HUES64 (cell line): ENCODE data around the gene FANCC. TPM values are rescaled to one million over a fixed set of nuclear protein-coding genes. Genes with fewer than 3 reads are reported as not detected.

ENCODE experiments used
- H3K27ac ChIP-seq: 2 replicates; pipeline ENCODE4 v1.7.0; 2013; ENCODE audit warnings: low read depth, low read length, inconsistent platforms
- H3K27me3 ChIP-seq: 2 replicates; pipeline ENCODE4 v1.6.1; 2013; ENCODE audit warnings: mild to moderate bottlenecking, low read length; ENCODE audit not compliant: insufficient read depth
- H3K36me3 ChIP-seq: 2 replicates; pipeline ENCODE4 v1.6.1; 2013; ENCODE audit warnings: mild to moderate bottlenecking, low read length; ENCODE audit not compliant: insufficient read depth
- H3K4me1 ChIP-seq: 2 replicates; pipeline ENCODE4 v1.6.1; 2013; ENCODE audit warnings: mild to moderate bottlenecking, low read length, moderate library complexity; ENCODE audit not compliant: insufficient read depth
- H3K4me3 ChIP-seq: 2 replicates; pipeline ENCODE4 v1.5.1; 2013; ENCODE audit warnings: mild to moderate bottlenecking, low read length, moderate library complexity
- H3K9ac ChIP-seq: 2 replicates; pipeline ENCODE4 v1.6.1; 2013; ENCODE audit warnings: mild to moderate bottlenecking, low read depth, low read length
- H3K9me3 ChIP-seq: 2 replicates; pipeline ENCODE4 v1.6.1; 2013; ENCODE audit warnings: low read depth, low read length; ENCODE audit not compliant: insufficient read depth
- WGBS: fragments of 150-250, 120-280 bp; methylation state at CpG from one replicate; pipeline ENCODE4 v1.1.7; 2013; ENCODE audit warnings: missing lambda C conversion rate; 5-methylcytosine and 5-hydroxymethylcytosine counted together
- polyA plus RNA-seq, 2 experiments: library from polyadenylated mRNA; stranded (reverse); fragments of 50-300 nt; gene quantifications; one replicate each; pipeline ENCODE4 v1.2.3, GENCODE V29; 2013

Gene FANCC, protein sequence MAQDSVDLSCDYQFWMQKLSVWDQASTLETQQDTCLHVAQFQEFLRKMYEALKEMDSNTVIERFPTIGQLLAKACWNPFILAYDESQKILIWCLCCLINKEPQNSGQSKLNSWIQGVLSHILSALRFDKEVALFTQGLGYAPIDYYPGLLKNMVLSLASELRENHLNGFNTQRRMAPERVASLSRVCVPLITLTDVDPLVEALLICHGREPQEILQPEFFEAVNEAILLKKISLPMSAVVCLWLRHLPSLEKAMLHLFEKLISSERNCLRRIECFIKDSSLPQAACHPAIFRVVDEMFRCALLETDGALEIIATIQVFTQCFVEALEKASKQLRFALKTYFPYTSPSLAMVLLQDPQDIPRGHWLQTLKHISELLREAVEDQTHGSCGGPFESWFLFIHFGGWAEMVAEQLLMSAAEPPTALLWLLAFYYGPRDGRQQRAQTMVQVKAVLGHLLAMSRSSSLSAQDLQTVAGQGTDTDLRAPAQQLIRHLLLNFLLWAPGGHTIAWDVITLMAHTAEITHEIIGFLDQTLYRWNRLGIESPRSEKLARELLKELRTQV
- polyA plus RNA-seq (2013, experiment 1 of 2) = 10.4 TPM
- 10.2 TPM for polyA plus RNA-seq (2013, experiment 2 of 2)

DNA sequence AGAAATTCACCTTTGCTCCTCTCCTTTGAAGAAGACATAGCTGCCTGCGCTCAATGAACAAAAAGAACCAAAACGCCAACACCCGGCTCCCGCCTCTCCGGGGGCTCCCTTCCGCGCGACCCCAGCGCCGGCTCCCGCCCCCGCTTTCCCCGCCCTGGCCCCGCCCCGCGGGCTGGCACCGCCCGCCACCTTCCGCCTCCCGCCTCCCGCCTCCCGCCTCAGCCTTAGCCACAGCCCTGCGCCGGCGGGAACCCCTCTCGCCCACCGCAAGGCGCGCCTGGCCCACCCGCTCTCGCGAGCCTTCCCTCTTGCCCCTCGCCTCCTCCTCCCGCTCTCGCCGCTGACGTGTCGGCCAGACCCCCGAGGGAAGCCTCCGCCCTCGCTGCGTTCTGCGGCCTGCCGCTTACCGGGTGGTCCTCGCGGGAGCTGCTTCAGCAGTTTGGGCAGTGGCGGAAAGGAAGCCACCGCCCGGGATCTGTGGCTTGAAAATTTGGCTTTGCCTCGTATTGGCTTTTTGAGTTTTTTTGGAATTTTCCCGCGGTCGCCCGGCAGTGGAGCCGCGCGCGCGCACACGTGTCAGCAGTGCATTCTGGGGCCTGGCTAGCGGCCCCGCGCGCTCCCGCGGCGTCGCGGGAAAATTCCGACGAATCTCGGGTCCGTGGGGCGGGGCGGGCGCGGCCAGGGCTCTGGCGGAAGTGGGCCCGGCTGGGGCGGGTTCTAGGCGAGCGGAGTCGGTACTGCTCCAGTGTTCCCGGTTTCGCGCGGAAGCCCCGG lies at the start of gene FANCC:
Gene FANCC (minus strand): TSS at position 591 of the 774 bp plus-strand sequence. CDS start 68,418 bp downstream, outside the sequence.
- H3K9ac ChIP-seq = peak within 1 kb of the TSS; percentile 100
- H3K27ac ChIP-seq = peak within 1 kb of the TSS; percentile 100
- under 1% methylated on average over 88 of the region's 89 CpGs for WGBS
- H3K36me3 ChIP-seq = no peaks in the 10 kb centered on the region
- peak within 1 kb of the TSS; percentile 91 for H3K4me3 ChIP-seq
- H3K27me3 ChIP-seq = no peaks in the 10 kb centered on the region
- H3K4me1 ChIP-seq = peaks cover 23% of the 10 kb centered on the region
- no peaks in the 10 kb centered on the region for H3K9me3 ChIP-seq

DNA sequence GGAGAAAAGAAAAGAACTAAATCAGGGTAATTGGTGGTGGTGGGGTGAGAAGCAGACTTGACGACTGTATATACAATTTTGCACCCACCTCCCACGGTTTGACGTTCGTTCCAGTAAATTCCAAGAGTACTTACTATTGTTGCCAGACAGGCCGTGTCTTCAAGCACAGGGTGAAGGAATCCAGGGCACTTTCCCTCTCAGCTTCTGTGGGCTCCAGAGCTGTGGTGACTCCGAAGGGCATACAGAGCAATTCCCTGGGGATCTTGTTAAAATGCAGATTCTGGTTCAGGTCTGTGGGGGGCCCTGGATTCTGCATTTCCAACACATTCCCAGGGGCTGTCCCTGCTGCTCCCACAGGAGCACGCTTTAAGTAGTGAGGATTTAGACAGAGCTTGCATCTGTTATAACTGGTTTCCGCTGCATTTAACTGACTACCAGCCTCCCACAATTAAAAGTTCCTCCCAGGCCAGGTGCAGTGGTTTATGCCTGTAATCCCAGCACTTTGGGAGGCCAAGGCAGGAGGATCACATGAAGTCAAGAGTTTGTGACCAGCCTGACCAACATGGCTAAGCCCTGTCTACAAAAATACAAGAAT lies 49.3 kb upstream of the FANCC start:
- H3K4me1 ChIP-seq = peaks cover 13% of the 10 kb centered on the region
- H3K9me3 ChIP-seq = peaks cover 3% of the 10 kb centered on the region; the same call in 1 of the 2 replicates
- H3K27me3 ChIP-seq = no peaks in the 10 kb centered on the region
- no peak overlapping the region; the same call in 1 of the 2 replicates for H3K27ac ChIP-seq
- no peaks in the 10 kb centered on the region for H3K36me3 ChIP-seq
- H3K4me3 ChIP-seq = no peak overlapping the region
- no peak overlapping the region for H3K9ac ChIP-seq
- 44% methylated on average over 8 of the region's 8 CpGs for WGBS

DNA sequence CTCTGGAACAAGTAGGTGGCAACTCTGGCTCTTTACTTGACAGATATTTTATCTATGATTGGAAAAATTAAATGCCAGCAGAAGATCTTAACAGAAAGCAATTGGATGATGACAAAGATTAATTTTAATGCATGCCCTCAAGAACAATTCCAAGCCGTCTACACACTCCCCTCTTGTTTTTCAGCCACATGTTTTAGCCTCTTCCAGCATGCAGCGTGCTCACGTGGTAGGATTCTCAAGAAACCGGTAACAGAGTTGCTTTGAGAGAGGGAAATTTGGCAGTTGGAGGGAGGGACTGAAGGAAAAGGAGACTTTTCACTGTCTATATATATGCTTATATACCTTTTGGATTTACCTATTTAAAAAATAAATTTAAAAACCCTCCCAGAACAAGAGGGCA lies 48.3 kb upstream of the FANCC start:
- H3K4me1 ChIP-seq = peaks cover 17% of the 10 kb centered on the region
- WGBS = 73% methylated on average over 4 of the region's 4 CpGs
- H3K4me3 ChIP-seq = no peak overlapping the region
- H3K27me3 ChIP-seq = no peaks in the 10 kb centered on the region
- no peak overlapping the region for H3K9ac ChIP-seq
- no peak overlapping the region; the same call in 1 of the 2 replicates for H3K27ac ChIP-seq
- H3K9me3 ChIP-seq = peaks cover 3% of the 10 kb centered on the region; the same call in 1 of the 2 replicates
- no peaks in the 10 kb centered on the region for H3K36me3 ChIP-seq

DNA sequence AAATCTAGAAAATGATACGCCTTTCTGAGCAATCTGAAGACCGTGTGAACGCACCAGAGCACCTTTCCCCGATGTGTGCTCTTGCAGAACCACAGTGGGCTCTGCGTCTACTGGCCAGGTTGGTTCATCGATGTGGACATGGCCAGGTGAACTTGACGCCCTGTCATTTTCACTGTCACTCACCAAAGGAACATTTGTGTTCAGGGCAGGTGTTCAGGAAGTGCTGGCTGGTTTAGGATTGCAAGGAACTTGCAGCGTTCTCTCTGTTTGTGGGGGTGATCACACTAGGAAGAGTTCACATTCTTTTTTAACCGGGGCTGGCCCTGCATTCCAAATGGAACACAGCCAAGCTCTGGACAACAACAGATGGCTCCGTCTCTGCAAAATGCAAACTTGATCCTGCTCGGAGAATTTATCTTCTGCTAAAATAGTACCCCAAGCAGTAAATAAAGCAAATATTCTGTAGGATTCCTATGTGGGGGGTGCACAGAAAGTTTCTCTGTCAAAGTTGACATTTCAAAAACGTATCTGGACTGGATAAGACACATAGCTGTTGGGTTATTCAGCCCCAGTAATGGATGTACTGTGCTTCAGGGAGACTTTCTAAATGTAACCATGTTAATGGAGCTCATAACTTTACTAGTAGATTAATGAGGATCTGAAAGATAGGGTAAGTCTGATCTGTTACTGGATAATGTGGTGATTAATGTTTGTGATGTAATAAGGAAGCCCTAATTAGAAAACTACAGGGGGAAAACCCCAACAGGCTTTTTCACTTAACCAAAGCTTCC lies 45.7 kb upstream of the FANCC start:
- H3K27ac ChIP-seq = no peak overlapping the region
- H3K4me3 ChIP-seq = no peak overlapping the region
- H3K9ac ChIP-seq = no peak overlapping the region
- WGBS = 92% methylated on average over 12 of the region's 12 CpGs
- H3K4me1 ChIP-seq = peaks cover 20% of the 10 kb centered on the region
- no peaks in the 10 kb centered on the region for H3K9me3 ChIP-seq
- H3K27me3 ChIP-seq = no peaks in the 10 kb centered on the region
- no peaks in the 10 kb centered on the region for H3K36me3 ChIP-seq

DNA sequence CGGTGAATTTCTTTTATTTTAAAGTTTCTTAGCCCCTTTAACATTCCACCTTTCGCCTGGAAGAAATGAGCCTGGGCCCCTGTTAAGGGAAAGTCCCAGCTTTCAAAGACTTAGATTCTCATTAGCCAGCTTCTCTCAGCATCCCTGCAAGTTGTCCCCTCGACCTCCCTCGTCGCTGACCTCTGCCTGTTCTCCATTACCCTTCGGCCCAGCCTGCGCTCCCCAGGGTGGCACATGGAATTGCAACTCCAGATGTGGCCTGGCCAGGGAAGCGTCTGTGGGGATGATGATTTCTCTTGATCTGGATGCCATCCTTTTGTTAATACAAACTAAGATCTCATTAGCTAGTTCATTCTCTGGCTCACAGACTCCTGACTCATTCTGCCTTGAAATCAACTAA lies 43.4 kb upstream of the FANCC start:
- no peaks in the 10 kb centered on the region for H3K9me3 ChIP-seq
- no peak overlapping the region for H3K27ac ChIP-seq
- H3K27me3 ChIP-seq = no peaks in the 10 kb centered on the region
- WGBS = 63% methylated on average over 7 of the region's 8 CpGs
- H3K4me3 ChIP-seq = no peak overlapping the region
- peaks cover 10% of the 10 kb centered on the region; the same call in 1 of the 2 replicates for H3K4me1 ChIP-seq
- H3K36me3 ChIP-seq = no peaks in the 10 kb centered on the region
- no peak overlapping the region for H3K9ac ChIP-seq

DNA sequence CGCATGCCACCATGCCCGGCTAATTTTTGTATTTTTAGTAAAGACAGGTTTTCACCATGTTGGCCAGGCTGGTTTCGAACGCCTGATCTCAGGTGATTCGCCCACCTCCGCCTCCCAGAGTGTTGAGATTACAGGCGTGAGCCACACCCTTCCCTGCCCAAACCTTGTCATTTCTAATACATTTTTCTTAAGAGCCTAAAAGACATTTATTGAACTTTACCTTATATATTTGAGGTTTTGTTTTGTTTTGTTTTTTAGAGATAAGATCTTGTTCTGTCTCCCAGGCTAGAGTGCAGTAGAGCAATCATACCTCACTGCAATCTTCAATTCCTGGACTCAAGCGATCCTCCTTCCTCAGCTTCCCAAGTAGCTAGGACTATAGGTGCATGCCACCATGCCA lies 39.8 kb upstream of the FANCC start:
- peaks cover 8% of the 10 kb centered on the region; the same call in 1 of the 2 replicates for H3K4me1 ChIP-seq
- H3K4me3 ChIP-seq = no peak overlapping the region
- no peaks in the 10 kb centered on the region for H3K27me3 ChIP-seq
- H3K36me3 ChIP-seq = no peaks in the 10 kb centered on the region
- WGBS = 93% methylated on average over 8 of the region's 8 CpGs
- no peaks in the 10 kb centered on the region for H3K9me3 ChIP-seq
- no peak overlapping the region for H3K9ac ChIP-seq
- H3K27ac ChIP-seq = no peak overlapping the region

DNA sequence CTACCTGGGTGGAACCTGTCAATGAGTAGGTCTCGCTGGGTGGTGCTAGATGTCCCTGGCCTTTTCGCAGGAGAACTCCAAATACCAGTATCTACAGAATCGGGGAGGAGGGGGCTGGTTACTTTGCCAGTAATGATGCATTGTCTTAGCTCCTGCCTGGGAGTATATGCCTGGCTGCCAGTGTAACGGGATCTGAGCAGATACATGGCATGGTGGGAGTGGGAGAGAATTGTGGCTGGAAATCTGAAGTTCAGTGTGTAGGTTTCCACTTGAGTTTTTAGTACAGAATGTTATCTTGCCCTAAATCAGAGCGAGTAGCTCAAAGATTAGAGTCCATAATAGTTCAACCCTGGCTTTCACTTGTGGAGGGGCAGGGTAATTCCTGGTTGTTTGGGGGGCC lies 38.0 kb upstream of the FANCC start:
- H3K9me3 ChIP-seq = no peaks in the 10 kb centered on the region
- no peaks in the 10 kb centered on the region for H3K36me3 ChIP-seq
- H3K9ac ChIP-seq = no peak overlapping the region
- 72% methylated on average over 5 of the region's 5 CpGs for WGBS
- H3K4me3 ChIP-seq = no peak overlapping the region
- no peak overlapping the region for H3K27ac ChIP-seq
- H3K27me3 ChIP-seq = peaks cover 11% of the 10 kb centered on the region
- H3K4me1 ChIP-seq = peaks cover under 1% of the 10 kb centered on the region; the same call in 1 of the 2 replicates

DNA sequence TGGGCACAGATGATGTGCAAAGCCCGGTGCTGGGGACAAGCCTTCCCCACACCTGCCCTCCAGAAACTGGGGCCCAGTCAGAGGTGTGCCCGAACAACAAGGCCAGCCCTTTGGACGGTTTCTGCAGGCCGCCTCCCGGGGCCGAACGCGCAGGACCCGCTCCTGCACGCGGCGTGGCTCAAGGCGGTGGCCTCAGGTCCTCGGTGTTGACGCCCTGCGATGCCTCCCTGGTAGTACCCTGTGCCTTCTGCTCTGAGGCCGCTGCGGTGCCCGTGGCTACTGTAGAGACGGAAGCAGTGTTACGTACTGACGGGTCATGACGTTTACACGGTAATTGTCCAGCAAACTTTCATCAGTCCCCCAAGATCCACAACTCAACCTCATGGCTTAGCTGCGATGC lies 33.5 kb upstream of the FANCC start:
- WGBS = 88% methylated on average over 25 of the region's 25 CpGs
- Histone ChIP-seq H3K27me3 (peaks cover 45% of the 10 kb centered on the region), H3K4me3 (no peak overlapping the region), H3K27ac (no peak overlapping the region), H3K4me1 (peaks cover 3% of the 10 kb centered on the region; the same call in 1 of the 2 replicates), H3K9ac (no peak overlapping the region), H3K9me3 (no peaks in the 10 kb centered on the region), H3K36me3 (no peaks in the 10 kb centered on the region)

DNA sequence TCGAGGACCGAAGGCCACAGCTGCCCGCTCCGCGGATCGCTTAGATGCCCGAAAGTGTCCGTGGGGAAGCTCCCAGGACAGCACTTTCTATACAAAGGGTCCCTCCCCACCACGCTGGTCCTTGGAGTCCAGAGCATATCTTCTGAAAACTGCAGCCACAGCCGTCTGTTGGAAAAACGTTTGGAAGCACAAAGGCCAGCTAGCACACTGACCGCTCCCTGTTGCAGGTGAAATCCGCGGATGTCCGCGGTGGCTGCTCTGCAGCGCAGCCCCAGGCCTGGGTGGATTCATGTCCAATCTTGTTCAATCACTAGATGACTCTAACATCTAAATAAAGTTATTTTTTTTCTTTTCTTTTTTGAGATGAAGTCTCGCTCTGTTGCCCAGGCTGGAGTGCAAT lies 32.8 kb upstream of the FANCC start:
- Histone ChIP-seq H3K36me3 (no peaks in the 10 kb centered on the region), H3K27me3 (peaks cover 45% of the 10 kb centered on the region), H3K9me3 (no peaks in the 10 kb centered on the region), H3K27ac (no peak overlapping the region), H3K9ac (no peak overlapping the region), H3K4me1 (peaks cover 3% of the 10 kb centered on the region; the same call in 1 of the 2 replicates), H3K4me3 (peak overlapping the region; percentile 59)
- WGBS = 88% methylated on average over 18 of the region's 18 CpGs
